Measurements from ENCODE around the gene SLC47A1. TPM values are rescaled to one million over a fixed set of nuclear protein-coding genes. Genes with fewer than 3 reads are reported as not detected.

The SLC47A1 gene
- total and polyA plus RNA-seq, 2 of the 4 experiments (the other 2 are of a cell fraction) = not detected

GRCh38 chr17:19520641-19521040 lies 13.0 kb upstream of the SLC47A1 start:
- Histone ChIP-seq H4K8ac (ENCODE audit: low read depth in 2 of 2, low read length in 2 of 2) (no peak overlapping the region), H3K4me2 (ENCODE audit: low read depth, low read length) (no peak overlapping the region), H3K27ac (ENCODE audit: insufficient read depth, low read length) (no peak overlapping the region), H3K9me3 (ENCODE audit: control insufficient read depth, insufficient read depth, low read length) (no peaks in the 10 kb centered on the region), H2AK5ac (ENCODE audit: low read depth, low read length) (no peak overlapping the region), H3K4ac (ENCODE audit: low read depth, low read length) (no peak overlapping the region), H3K36me3 (ENCODE audit: control insufficient read depth, insufficient read depth, low read length) (no peaks in the 10 kb centered on the region), H3K4me3 (ENCODE audit: insufficient read depth, low read depth, low read length) (no peak overlapping the region), H3K27me3 (ENCODE audit: control insufficient read depth, insufficient read depth, low read length) (peaks cover 21% of the 10 kb centered on the region), H2BK20ac (ENCODE audit: low read depth, low read length) (no peak overlapping the region), H4K5ac (ENCODE audit: low read depth, low read length) (no peak overlapping the region), H2BK15ac (ENCODE audit: low read depth, low read length) (no peak overlapping the region), H4K91ac (ENCODE audit: insufficient read depth, low read depth, low read length) (no peak overlapping the region), H2AK9ac (replicated peaks; ENCODE audit: low read depth, low read length, poor library complexity) (no peak overlapping the region), H3K9me1 (ENCODE audit: insufficient read depth, low read length) (no peaks in the 10 kb centered on the region), H2BK120ac (ENCODE audit: low read depth, low read length) (no peak overlapping the region), H3K4me1 (ENCODE audit: control insufficient read depth, insufficient read depth, low read length) (no peaks in the 10 kb centered on the region), H3K18ac (ENCODE audit: low read depth, low read length) (no peak overlapping the region), H4K20me1 (ENCODE audit: insufficient read depth, low read length) (no peaks in the 10 kb centered on the region), H2BK5ac (ENCODE audit: low read depth, low read length, poor library complexity, severe bottlenecking) (no peak overlapping the region), H3K9ac (ENCODE audit: low read depth, low read length) (no peak overlapping the region), H3K23ac (ENCODE audit: low read depth, low read length) (no peak overlapping the region), H2AFZ (replicated peaks; ENCODE audit: low read length, poor library complexity) (no peak overlapping the region), H3K79me1 (ENCODE audit: low read depth in 1 of 2, low read length in 2 of 2) (no peaks in the 10 kb centered on the region), H3K56ac (ENCODE audit: extremely low read depth, insufficient read depth, low read length) (no peak overlapping the region), H3K14ac (replicated peaks; ENCODE audit: low read depth, low read length) (no peak overlapping the region)
- ATAC-seq (ENCODE audit: low read depth) (no peak), DNase-seq (no peak)
- POLR2A ChIA-PET (ENCODE audit: unreplicated experiment) = no interaction called here
- no CpG with 5 or more reads among the region's 5 CpGs for WGBS, 2 experiments (ENCODE audit: extremely low coverage in 2 of 2, insufficient read length in 1 of 2)
- TF ChIP-seq CTCF (conservative IDR thresholded peaks at IDR 0.05; ENCODE audit: low read depth, low read length) (no peak), ELK1 (IDR thresholded peaks at IDR 0.05; ENCODE audit: borderline replicate concordance, low read depth, low read length) (no peak), POLR2A (IDR thresholded peaks at IDR 0.05; ENCODE audit: low read depth, low read length) (no peak), RFX5 (IDR thresholded peaks at IDR 0.05; ENCODE audit: low read depth, low read length) (no peak), USF2 (IDR thresholded peaks at IDR 0.05; ENCODE audit: low read depth, low read length) (no peak), RAD21 (IDR thresholded peaks at IDR 0.05; ENCODE audit: low read length) (no peak), RCOR1 (IDR thresholded peaks at IDR 0.05; ENCODE audit: insufficient replicate concordance, low read length) (no peak), MXI1 (IDR thresholded peaks at IDR 0.05; ENCODE audit: borderline replicate concordance, low read depth, low read length) (no peak), CEBPB (IDR thresholded peaks at IDR 0.05; ENCODE audit: low read depth, low read length) (no peak), BHLHE40 (IDR thresholded peaks at IDR 0.05; ENCODE audit: low read depth, low read length) (no peak), MAZ (IDR thresholded peaks at IDR 0.05; ENCODE audit: borderline replicate concordance, low read depth, low read length) (no peak), FOS (IDR thresholded peaks at IDR 0.05; ENCODE audit: low read depth, low read length) (no peak), CHD1 (IDR thresholded peaks at IDR 0.05; ENCODE audit: low read depth, low read length) (no peak), NFE2L2 (IDR thresholded peaks at IDR 0.05; ENCODE audit: low read depth, low read length) (no peak), SMC3 (IDR thresholded peaks at IDR 0.05; ENCODE audit: low read depth, low read length) (no peak), MAFK (IDR thresholded peaks at IDR 0.05; ENCODE audit: low read depth, low read length) (no peak)
- intact Hi-C loops (cut with micrococcal nuclease) (no loop called here), dilution Hi-C loops (cut with HindIII; ENCODE audit: low sequenced_read_pairs, unreplicated experiment) (no loop called here), in situ Hi-C loops (cut with MboI; ENCODE audit: low sequenced_read_pairs) (loop anchor here (5.0 kb wide), 1 partner anchor 242 kb away; no protein-coding TSS in a partner anchor)
- CTCF ChIA-PET = no interaction called here
- no TSS peak for BruUV-seq (replicated peaks)

Data from IMR-90 (cell line).